ENCODE data around the gene ZBED4.

ZBED4 gene

GRCh38 chr22:49878206-49878605 lies 24.6 kb downstream of the ZBED4 start:
- no peak for DNase-seq (ENCODE audit: low spot score)

GRCh38 chr22:49879871-49880270 lies 26.2 kb downstream of the ZBED4 start:
- no peak for DNase-seq (ENCODE audit: low spot score)

DNA sequence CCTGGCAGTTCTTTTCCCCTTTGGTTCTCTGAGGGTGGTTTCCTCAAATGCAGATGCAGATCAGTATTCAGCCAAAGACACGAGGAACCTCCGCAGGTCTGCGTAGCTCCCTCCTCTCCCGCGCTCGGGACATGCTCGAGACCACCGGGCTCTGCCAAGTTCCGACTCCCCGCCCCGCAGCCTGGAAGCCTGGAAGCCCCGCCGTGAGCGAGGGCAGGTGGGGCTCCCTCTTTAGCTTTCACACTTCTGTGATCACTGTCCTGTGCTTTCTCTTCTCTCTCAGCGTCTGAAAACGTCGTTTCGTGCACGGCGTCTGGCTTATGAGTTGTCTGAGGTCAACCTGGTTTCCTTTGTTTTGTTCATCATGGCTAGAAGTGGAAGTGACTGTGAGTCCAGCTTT lies 26.6 kb downstream of the ZBED4 start:
- no peak for DNase-seq (ENCODE audit: low spot score)

DNA sequence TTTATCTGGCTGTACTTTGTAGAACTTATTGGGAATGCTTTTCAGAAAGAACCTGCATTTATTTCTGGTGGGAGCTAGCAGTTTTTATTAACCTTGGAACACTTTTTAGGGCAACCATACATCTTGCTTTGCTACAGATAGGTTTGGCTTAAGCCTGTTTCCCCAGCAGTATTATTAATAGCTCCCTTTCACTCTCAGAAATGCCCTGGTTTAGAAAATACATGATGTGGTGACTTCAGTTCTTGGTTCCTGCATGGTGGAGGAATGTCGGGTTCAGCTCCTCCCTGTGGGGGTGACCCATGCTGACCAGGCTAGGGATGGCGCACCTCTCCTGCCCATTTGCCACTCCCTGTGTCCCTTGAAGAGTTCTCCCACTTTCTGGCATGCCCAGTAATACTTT lies 28.2 kb downstream of the ZBED4 start:
- no peak for DNase-seq (ENCODE audit: low spot score)

GRCh38 chr22:49882519-49883293 lies 29.1 kb downstream of the ZBED4 start:
- no peak for DNase-seq (ENCODE audit: low spot score)

DNA sequence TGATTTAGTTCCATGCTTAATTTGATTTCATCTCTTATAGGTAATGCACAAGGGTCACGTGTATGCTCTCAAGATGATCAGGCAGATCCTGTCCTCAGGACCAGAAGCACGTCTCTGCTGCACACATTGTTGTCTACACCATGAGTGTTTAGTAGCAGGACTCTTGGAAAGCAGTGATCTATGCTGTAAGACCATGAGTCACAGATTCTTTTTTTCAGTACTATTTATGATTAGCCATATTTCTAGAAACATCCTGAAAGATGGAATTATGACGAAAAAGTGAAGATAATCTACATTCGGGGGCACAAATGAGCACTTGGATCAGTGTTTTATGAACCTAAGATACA lies 29.6 kb downstream of the ZBED4 start:
- DNase-seq (ENCODE audit: low spot score), result no peak

DNA sequence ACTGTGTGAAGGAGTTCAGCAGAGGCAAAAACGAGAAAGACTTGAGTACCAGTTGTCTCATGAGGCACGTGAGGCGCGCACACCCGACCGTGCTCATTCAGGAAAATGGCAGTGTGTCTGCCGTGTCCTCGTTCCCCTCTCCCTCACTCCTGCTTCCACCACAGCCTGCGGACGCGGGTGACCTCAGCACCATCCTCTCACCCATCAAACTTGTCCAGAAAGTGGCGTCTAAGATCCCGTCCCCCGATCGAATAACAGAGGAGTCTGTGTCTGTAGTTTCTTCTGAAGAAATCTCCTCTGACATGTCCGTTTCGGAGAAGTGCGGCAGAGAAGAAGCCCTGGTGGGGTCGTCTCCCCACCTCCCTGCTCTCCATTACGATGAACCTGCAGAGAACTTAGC lies 30.4 kb downstream of the ZBED4 start:
- no peak for DNase-seq (ENCODE audit: low spot score)

DNA sequence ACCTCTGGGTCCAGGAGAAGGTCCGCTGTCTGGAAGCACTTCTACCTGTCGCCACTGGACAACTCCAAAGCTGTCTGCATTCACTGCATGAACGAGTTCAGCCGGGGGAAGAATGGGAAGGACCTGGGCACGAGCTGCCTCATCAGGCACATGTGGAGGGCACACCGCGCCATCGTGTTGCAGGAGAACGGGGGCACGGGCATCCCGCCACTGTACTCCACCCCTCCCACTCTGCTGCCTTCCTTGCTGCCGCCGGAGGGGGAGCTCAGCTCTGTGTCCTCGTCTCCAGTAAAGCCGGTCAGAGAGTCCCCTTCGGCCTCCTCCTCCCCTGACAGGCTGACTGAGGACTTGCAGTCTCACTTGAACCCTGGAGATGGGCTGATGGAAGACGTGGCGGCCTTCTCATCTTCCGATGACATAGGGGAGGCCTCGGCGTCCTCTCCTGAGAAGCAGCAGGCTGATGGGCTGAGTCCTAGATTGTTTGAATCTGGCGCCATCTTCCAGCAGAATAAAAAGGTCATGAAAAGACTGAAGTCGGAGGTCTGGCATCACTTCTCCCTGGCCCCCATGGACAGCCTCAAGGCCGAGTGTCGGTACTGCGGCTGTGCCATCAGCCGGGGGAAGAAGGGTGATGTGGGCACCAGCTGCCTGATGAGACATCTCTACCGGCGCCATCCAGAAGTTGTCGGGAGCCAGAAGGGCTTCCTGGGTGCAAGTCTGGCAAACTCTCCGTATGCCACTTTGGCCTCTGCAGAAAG lies 31.0 kb downstream of the ZBED4 start:
- DNase-seq (ENCODE audit: low spot score), result no peak

- no peak for DNase-seq (ENCODE audit: low spot score)
Measured at GRCh38 chr22:49885281-49885680, 31.6 kb downstream of the ZBED4 start.

DNA sequence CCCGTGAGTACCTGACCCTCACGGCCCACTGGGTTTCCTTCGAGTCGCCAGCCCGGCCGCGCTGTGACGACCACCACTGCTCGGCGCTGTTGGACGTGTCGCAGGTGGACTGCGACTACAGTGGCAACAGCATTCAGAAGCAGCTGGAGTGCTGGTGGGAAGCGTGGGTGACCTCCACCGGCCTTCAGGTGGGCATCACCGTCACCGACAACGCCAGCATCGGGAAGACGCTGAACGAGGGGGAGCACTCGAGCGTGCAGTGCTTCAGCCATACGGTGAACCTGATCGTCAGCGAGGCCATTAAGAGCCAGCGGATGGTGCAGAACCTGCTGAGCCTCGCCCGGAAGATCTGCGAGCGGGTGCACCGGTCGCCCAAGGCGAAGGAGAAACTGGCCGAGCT lies 32.2 kb downstream of the ZBED4 start:
- no peak for DNase-seq (ENCODE audit: low spot score)

DNA sequence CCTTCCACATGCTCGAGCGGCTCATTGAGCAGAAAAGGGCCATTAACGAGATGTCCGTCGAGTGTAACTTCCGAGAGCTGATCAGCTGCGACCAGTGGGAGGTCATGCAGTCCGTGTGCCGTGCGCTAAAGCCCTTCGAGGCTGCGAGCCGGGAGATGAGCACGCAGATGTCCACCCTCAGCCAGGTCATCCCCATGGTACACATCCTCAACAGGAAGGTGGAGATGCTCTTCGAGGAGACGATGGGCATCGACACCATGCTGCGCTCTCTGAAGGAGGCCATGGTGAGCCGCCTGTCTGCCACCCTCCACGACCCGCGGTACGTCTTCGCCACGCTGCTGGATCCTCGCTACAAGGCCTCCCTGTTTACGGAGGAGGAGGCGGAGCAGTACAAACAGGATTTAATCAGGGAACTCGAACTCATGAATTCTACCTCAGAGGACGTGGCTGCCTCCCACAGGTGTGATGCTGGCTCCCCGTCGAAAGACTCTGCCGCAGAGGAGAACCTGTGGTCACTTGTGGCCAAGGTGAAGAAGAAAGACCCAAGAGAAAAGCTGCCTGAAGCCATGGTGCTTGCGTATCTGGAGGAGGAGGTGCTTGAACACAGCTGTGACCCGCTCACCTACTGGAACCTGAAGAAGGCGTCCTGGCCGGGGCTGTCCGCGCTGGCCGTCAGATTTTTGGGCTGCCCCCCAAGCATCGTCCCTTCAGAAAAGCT lies 32.9 kb downstream of the ZBED4 start:
- DNase-seq (ENCODE audit: low spot score), result no peak

DNA sequence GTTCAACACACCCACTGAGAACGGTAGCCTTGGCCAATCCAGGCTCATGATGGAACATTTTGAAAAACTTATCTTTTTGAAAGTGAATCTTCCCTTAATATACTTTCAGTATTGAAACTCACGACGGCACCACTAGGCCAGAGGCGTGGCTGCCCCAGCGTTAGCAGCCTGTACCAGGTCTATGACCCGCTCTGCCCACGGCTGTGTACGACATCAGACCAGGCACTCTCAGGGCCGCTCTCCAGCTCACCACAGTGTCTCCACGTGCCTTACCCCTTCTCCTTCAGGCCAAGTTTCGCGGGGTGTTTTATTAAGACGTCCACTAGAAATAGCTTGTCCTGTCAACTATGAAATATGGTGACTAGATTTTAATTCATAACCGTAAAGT lies 33.4 kb downstream of the ZBED4 start:
- no peak for DNase-seq (ENCODE audit: low spot score)

GRCh38 chr22:49887702-49888101 lies 34.1 kb downstream of the ZBED4 start:
- no peak for DNase-seq (ENCODE audit: low spot score)

GRCh38 chr22:49889071-49889470 lies 35.4 kb downstream of the ZBED4 start:
- DNase-seq (ENCODE audit: low spot score), result no peak

DNA sequence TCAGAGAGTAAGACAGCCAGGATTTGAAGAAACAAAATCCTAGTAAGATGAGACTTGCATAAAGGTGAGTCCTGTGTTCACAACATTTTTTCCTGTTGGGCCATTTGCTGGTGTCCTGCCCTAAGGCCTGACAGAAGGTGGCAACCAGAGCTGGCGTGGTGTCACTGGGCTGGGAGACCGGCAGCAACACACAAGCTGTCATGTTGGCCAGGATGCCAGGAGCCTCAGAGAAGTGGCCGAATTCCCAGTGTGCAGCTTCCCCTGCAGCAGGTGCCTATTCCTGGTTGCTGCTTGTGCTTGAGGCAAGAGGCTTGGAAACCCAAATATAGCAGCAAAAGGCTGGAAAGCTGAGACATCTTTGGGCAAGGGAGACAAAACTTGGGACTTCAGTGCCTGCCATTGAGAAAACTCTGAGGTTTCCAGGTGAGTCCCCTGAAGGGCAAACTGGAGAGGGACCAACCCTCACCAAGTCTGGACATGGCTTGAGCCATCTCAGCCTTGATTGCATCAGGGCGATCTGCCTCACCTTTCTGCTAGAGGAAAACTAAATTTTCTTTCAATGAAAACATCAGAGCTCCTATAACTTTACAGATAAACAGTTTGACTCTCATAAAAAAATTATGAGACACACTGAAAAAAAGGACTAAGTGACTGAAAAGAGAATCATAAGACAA lies 38.7 kb downstream of the ZBED4 start:
- no peak for DNase-seq (ENCODE audit: low spot score)

DNA sequence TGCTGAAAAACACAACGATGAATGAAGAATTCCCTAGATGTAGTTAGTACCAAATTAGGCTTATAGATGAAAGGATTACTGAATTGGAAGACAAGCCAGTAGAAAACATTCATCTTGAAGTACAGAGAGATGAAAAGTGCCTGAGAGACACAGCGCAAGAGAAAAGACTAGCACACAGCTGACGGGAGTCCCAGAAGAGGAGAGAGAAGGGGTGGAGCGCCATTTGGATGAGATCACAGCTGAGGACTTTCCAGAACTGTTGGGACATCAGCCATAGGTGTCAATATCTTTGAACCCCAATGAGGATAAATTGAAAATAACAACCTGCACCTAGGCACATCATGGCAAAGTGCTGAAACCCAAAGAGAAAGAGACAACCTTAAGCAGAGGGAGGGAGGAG lies 39.4 kb downstream of the ZBED4 start:
- no peak for DNase-seq (ENCODE audit: low spot score)

DNA sequence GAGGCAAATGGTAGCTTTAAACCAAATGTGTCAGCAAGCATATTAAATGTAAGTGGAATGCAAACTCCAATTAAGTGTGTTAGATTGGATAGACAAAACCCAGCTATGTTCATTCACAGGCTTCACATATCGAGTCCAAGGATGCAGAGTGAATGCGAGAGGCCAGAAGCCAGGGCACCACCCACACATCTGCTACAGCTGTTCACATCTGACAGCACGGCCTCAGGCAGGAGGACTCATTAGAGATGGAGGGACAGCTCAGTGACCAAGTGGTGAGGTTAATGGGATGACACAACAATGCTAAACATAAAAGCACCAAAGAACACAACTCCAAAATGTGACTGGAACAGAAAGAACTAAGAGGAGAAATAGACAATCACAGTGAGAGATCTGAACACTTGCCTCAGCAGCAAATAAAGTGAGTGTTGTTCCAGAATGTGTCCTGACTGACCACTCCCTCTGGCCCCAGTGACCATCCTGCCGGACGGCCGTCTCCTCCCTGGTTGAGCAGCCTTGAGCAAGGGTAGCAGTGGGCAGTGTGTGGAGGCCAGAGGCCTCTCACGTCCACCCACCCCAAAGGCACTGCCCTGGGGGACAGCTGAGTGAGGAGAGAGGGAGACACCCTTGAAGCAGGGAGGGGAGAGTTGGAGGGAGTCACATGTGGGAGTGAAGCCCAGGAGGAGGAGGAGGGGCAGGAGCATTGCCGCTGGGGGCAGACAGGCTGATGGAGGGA lies 40.8 kb downstream of the ZBED4 start:
- DNase-seq (ENCODE audit: low spot score), result peak; percentile 8

GRCh38 chr22:49896201-49896600 lies 42.6 kb downstream of the ZBED4 start:
- no peak for DNase-seq (ENCODE audit: low spot score)

DNA sequence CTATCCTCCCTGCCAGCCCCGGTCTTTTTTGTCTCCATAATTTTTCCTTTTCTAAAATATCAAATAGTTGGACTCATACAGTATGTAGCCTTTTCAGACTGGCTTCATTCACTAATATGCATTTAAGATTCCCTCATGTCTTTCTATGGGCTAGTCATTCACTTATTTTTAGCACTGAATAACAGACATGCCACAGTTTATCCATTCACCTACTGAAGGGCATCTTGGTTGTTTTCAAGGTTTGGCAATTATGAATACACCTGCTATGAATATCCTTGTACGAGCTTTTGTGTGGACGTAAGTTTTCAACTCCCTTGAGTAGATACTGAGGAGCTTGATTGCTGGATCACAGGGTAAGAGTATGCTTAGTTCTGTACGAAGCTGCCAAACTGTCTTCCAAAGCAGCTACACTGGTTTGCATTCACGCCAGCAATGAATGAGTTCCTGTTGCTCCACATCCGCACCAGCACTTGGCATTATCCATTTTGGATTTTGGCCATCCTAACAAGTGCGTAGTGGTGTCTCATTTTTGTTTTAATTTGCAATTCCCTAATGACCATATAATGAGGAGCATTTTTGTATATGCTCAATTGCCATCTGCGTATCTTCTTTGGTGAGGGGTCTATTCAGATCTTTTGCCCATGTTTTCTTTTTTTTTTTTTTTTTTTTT lies 43.5 kb downstream of the ZBED4 start:
- DNase-seq (ENCODE audit: low spot score), result no peak

- DNase-seq (ENCODE audit: low spot score), result no peak
Measured at GRCh38 chr22:49899530-49899929, 45.9 kb downstream of the ZBED4 start.

All from RKO (cell line).